ENCODE data around the gene ESF1. TPM values are rescaled to one million over a fixed set of nuclear protein-coding genes. Genes with fewer than 3 reads are reported as not detected.
A peak's percentile ranks its signal among the peaks of the same experiment; 100 is the strongest.

The ESF1 gene
- total RNA-seq, 1 donor: 13.8 TPM

- H3K4me3 ChIP-seq (ENCODE audit: low read depth, low read length): no peak overlapping the region
- DNase-seq (ENCODE audit: low read depth): no peak
- TF ChIP-seq CTCF (IDR thresholded peaks at IDR 0.05; ENCODE audit: insufficient read depth, low read depth, low read length): no peak
Measured at GRCh38 chr20:13685623-13686022, 99.1 kb downstream of the ESF1 start.

- H3K4me3 ChIP-seq (ENCODE audit: low read depth, low read length): no peak overlapping the region
- no peak for DNase-seq (ENCODE audit: low read depth)
- no peak for TF ChIP-seq CTCF (IDR thresholded peaks at IDR 0.05; ENCODE audit: insufficient read depth, low read depth, low read length)
Measured at GRCh38 chr20:13684566-13685222, 100.0 kb downstream of the ESF1 start.

- TF ChIP-seq CTCF (IDR thresholded peaks at IDR 0.05; ENCODE audit: insufficient read depth, low read depth, low read length): no peak
- no peak for DNase-seq (ENCODE audit: low read depth)
Measured at GRCh38 chr20:13683833-13684232, 100.9 kb downstream of the ESF1 start.

GRCh38 chr20:13681248-13682125 lies 103.2 kb downstream of the ESF1 start:
- H3K4me3 ChIP-seq (ENCODE audit: low read depth, low read length): no peak overlapping the region
- TF ChIP-seq CTCF (IDR thresholded peaks at IDR 0.05; ENCODE audit: insufficient read depth, low read depth, low read length): no peak
- DNase-seq (ENCODE audit: low read depth): no peak

More at GRCh38 chr20:13683833-13684232, 100.9 kb downstream of the ESF1 start:
- H3K4me3 ChIP-seq (ENCODE audit: low read depth, low read length): no peak overlapping the region

GRCh38 chr20:13678944-13679343 lies 105.8 kb downstream of the ESF1 start:
- H3K4me3 ChIP-seq (ENCODE audit: low read depth, low read length): no peak overlapping the region
- no peak for TF ChIP-seq CTCF (IDR thresholded peaks at IDR 0.05; ENCODE audit: insufficient read depth, low read depth, low read length)
- DNase-seq (ENCODE audit: low read depth): peak; percentile 28

- peak; percentile 33 for DNase-seq (ENCODE audit: low read depth)
- H3K4me3 ChIP-seq (ENCODE audit: low read depth, low read length): no peak overlapping the region
- no peak for TF ChIP-seq CTCF (IDR thresholded peaks at IDR 0.05; ENCODE audit: insufficient read depth, low read depth, low read length)
Measured at GRCh38 chr20:13677241-13677640, 107.5 kb downstream of the ESF1 start.

All from fibroblast of villous mesenchyme (primary cell).